ENCODE data around the gene SFXN5. TPM values are rescaled to one million over a fixed set of nuclear protein-coding genes. Genes with fewer than 3 reads are reported as not detected.

Gene SFXN5
- total RNA-seq, 1 experiment from 2014 or later: 15.2 TPM

GRCh38 chr2:73036766-73037165 is 34.7 kb downstream of the SFXN5 start:
- intact Hi-C loops (cut with micrococcal nuclease; ENCODE audit: unreplicated experiment): no loop called here
- Histone ChIP-seq H3K27me3 (ENCODE audit: insufficient read depth, low read depth) (no peaks in the 10 kb centered on the region), H3K36me3 (ENCODE audit: low read depth) (no peaks in the 10 kb centered on the region), H2AFZ (no peak overlapping the region), H3F3A (ENCODE audit: insufficient read depth, low read depth) (0 out of 2 replicates have a peak, but pooled peaks cover 7% of the 10 kb centered on the region), H3K27ac (no peak overlapping the region), H3K79me2 (ENCODE audit: low read depth) (no peaks in the 10 kb centered on the region), H3K9me3 (ENCODE audit: insufficient read depth, low read depth) (no peaks in the 10 kb centered on the region), H3K4me3 (no peak overlapping the region), H3K4me1 (replicated peaks; ENCODE audit: insufficient read depth) (peaks cover 11% of the 10 kb centered on the region; the same call in 1 of the 2 replicates), H3K4me2 (no peak overlapping the region), H4K20me1 (ENCODE audit: insufficient read depth) (no peaks in the 10 kb centered on the region), H3K9me2 (ENCODE audit: insufficient read depth) (no peaks in the 10 kb centered on the region)
- POLR2A ChIA-PET (ENCODE audit: unreplicated experiment): no interaction called here
- no peak for DNase-seq
- CTCF ChIA-PET: no interaction called here
- no TSS peak for BruUV-seq (replicated peaks)
- no peak for TF ChIP-seq EZH2 (IDR thresholded peaks at IDR 0.05; ENCODE audit: low read depth)
- TF ChIP-seq, protein P1, sequence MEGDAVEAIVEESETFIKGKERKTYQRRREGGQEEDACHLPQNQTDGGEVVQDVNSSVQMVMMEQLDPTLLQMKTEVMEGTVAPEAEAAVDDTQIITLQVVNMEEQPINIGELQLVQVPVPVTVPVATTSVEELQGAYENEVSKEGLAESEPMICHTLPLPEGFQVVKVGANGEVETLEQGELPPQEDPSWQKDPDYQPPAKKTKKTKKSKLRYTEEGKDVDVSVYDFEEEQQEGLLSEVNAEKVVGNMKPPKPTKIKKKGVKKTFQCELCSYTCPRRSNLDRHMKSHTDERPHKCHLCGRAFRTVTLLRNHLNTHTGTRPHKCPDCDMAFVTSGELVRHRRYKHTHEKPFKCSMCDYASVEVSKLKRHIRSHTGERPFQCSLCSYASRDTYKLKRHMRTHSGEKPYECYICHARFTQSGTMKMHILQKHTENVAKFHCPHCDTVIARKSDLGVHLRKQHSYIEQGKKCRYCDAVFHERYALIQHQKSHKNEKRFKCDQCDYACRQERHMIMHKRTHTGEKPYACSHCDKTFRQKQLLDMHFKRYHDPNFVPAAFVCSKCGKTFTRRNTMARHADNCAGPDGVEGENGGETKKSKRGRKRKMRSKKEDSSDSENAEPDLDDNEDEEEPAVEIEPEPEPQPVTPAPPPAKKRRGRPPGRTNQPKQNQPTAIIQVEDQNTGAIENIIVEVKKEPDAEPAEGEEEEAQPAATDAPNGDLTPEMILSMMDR (conservative IDR thresholded peaks at IDR 0.05): no peak

DNA sequence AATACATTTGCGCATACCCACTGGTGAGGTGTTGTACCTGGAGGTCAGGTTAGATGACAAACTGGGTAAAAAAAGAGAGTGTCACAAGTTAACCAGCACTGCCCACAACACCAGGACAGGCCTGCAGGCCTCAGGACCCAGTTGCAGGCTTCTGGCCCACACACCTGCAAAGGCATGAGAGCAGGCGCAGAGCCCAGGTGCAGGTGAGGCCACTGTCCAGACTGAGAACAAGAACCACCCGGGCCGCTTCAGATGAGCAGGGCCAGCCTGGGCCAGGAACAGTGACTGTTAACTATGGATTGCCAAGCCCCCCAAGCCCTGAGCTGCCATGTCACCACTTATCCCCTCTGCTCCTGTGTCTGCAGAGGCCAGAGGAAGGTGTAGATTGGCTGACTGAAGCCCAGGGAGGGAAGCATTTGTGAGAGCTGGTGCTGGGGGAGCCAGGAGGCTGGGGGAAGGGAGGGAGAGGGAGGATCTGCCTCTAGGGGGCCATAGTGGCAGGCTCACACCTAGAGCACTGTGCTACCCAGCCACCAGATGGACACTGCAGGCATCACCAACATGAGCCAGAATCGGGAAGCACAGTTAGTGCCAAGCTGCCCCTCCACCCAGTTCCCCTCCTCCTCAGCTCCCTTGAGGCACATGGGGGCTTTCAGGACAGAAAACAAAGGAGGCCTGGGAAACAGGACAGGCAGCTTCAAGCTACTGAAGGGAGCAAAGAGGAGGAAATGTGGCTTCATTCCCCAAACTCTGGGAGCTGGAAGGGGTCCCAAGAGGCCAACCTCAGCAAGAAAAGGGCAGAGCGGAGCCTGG is 35.4 kb downstream of the SFXN5 start:
- Histone ChIP-seq H3F3A (ENCODE audit: insufficient read depth, low read depth) (0 out of 2 replicates have a peak, but pooled peaks cover 8% of the 10 kb centered on the region), H3K79me2 (ENCODE audit: low read depth) (no peaks in the 10 kb centered on the region), H3K27ac (no peak overlapping the region), H3K9me3 (ENCODE audit: insufficient read depth, low read depth) (no peaks in the 10 kb centered on the region), H4K20me1 (ENCODE audit: insufficient read depth) (no peaks in the 10 kb centered on the region), H3K4me2 (no peak overlapping the region), H3K4me3 (no peak overlapping the region), H3K9me2 (ENCODE audit: insufficient read depth) (no peaks in the 10 kb centered on the region), H3K27me3 (ENCODE audit: insufficient read depth, low read depth) (no peaks in the 10 kb centered on the region), H3K4me1 (replicated peaks; ENCODE audit: insufficient read depth) (peaks cover 14% of the 10 kb centered on the region; the same call in 1 of the 2 replicates), H3K36me3 (ENCODE audit: low read depth) (no peaks in the 10 kb centered on the region), H2AFZ (no peak overlapping the region)
- CTCF ChIA-PET: no interaction called here
- no peak for TF ChIP-seq EZH2 (IDR thresholded peaks at IDR 0.05; ENCODE audit: low read depth)
- TF ChIP-seq, protein P1 (conservative IDR thresholded peaks at IDR 0.05): no peak
- BruUV-seq (replicated peaks): no TSS peak
- POLR2A ChIA-PET (ENCODE audit: unreplicated experiment): no interaction called here
- no peak for DNase-seq
- intact Hi-C loops (cut with micrococcal nuclease; ENCODE audit: unreplicated experiment): no loop called here

DNA sequence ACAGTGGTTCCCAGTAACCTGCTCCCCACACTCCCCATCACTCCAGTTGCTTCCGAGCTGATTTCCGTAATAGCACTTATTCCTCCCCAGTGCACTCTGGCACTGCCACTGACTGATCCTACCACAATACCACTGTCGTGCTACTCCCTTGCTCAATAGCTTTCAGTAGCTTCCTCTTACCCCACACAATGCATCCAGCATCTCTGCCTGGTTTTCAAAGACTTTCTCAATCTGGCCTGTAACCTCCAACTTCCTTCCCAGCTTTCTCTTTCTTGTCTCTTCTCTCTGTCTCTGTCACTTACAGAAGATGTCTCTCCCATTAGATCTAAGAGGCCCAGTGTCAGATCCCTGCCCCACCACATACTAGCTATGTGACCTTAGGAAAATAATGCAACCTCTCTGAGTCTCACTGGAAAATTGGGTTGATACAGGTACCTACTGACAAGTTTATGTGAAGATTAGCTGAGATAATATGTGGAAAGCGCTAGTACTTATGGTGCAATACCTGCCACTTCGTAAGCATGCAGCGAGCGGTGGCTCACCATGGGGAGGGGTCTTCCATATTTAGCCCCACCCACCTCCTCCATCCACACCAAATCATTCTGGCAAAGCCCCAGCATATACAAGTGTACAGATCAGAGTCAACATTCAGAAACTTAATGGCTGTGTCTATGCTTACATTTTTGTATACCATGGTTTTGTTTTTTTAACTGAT is 36.7 kb downstream of the SFXN5 start:
- no peak overlapping the region for H2AFZ ChIP-seq
- no peak for TF ChIP-seq EZH2 (IDR thresholded peaks at IDR 0.05; ENCODE audit: low read depth)
- TF ChIP-seq, protein P1 (conservative IDR thresholded peaks at IDR 0.05): no peak
- BruUV-seq (replicated peaks): no TSS peak
- no peaks in the 10 kb centered on the region for H3K79me2 ChIP-seq (ENCODE audit: low read depth)
- peaks cover 14% of the 10 kb centered on the region; the same call in 1 of the 2 replicates for H3K4me1 ChIP-seq (replicated peaks; ENCODE audit: insufficient read depth)
- H3K4me3 ChIP-seq: no peak overlapping the region
- DNase-seq: no peak
- no peak overlapping the region for H3K27ac ChIP-seq
- no peaks in the 10 kb centered on the region for H3K36me3 ChIP-seq (ENCODE audit: low read depth)
- no peaks in the 10 kb centered on the region for H3K9me3 ChIP-seq (ENCODE audit: insufficient read depth, low read depth)
- no peak overlapping the region for H3K4me2 ChIP-seq
- CTCF ChIA-PET: no interaction called here
- intact Hi-C loops (cut with micrococcal nuclease; ENCODE audit: unreplicated experiment): no loop called here
- POLR2A ChIA-PET (ENCODE audit: unreplicated experiment): no interaction called here
- no peaks in the 10 kb centered on the region for H4K20me1 ChIP-seq (ENCODE audit: insufficient read depth)
- H3K9me2 ChIP-seq (ENCODE audit: insufficient read depth): no peaks in the 10 kb centered on the region
- no peaks in the 10 kb centered on the region for H3K27me3 ChIP-seq (ENCODE audit: insufficient read depth, low read depth)
- 0 out of 2 replicates have a peak, but pooled peaks cover 8% of the 10 kb centered on the region for H3F3A ChIP-seq (ENCODE audit: insufficient read depth, low read depth)

Data from PC-9 (cell line).